HG03064 (cell line): Measurements from ENCODE around the gene PCSK1N.
"Not testable (repeated sequence)": the region's sequence is repeated elsewhere in the genome, so short reads cannot be mapped to it uniquely, and the experiment has no call there.

Experiments used
- ATAC-seq: cut with Tn5 transposase; IDR thresholded peaks from one replicate; pipeline ENCODE4 v1.9.1; 2021; ENCODE audit warnings: low read depth; ENCODE audit not compliant: unreplicated experiment

Gene PCSK1N

GRCh38 chrX:48835524-48836329 is at the start of gene PCSK1N:
Gene PCSK1N (minus strand): TSS chrX:48835610. CDS start chrX:48835532, 78 bp downstream.
- ATAC-seq = no peak

GRCh38 chrX:48883729-48884128 is 48.3 kb upstream of the PCSK1N start:
- no peak for ATAC-seq

- ATAC-seq = not testable (repeated sequence)
Observed at GRCh38 chrX:48876944-48877343, 41.5 kb upstream of the PCSK1N start.

- not testable (repeated sequence) for ATAC-seq
Observed at GRCh38 chrX:48872017-48872416, 36.6 kb upstream of the PCSK1N start.

GRCh38 chrX:48864210-48864609 is 28.8 kb upstream of the PCSK1N start:
- ATAC-seq = no peak

- ATAC-seq = no peak
Observed at GRCh38 chrX:48854898-48855297, 19.5 kb upstream of the PCSK1N start.

GRCh38 chrX:48854121-48854804 is 18.9 kb upstream of the PCSK1N start:
- ATAC-seq = not testable (repeated sequence)

GRCh38 chrX:48853494-48853893 is 18.1 kb upstream of the PCSK1N start:
- not testable (repeated sequence) for ATAC-seq

- no peak for ATAC-seq
Observed at GRCh38 chrX:48852857-48853256, 17.4 kb upstream of the PCSK1N start.

- ATAC-seq = no peak
Observed at GRCh38 chrX:48848847-48849246, 13.4 kb upstream of the PCSK1N start.

GRCh38 chrX:48839686-48840085 is 4.3 kb upstream of the PCSK1N start:
- no peak for ATAC-seq

- no peak for ATAC-seq
Observed at GRCh38 chrX:48834383-48834709, 1.1 kb downstream of the PCSK1N start.

- no peak for ATAC-seq
Observed at GRCh38 chrX:48833542-48834138, 1.8 kb downstream of the PCSK1N start.

- ATAC-seq = no peak
Observed at GRCh38 chrX:48831909-48832291, 3.5 kb downstream of the PCSK1N start.

GRCh38 chrX:48831136-48831908 is 4.1 kb downstream of the PCSK1N start:
- no peak for ATAC-seq

- no peak for ATAC-seq
Observed at GRCh38 chrX:48829016-48829735, 6.2 kb downstream of the PCSK1N start.

GRCh38 chrX:48827654-48827968 is 7.8 kb downstream of the PCSK1N start:
- ATAC-seq = no peak

- ATAC-seq = no peak
Observed at GRCh38 chrX:48826876-48827653, 8.3 kb downstream of the PCSK1N start.

- ATAC-seq = no peak
Observed at GRCh38 chrX:48826135-48826875, 9.1 kb downstream of the PCSK1N start, which contains the start of gene ERAS. Gene ERAS (plus strand): TSS chrX:48826513. CDS start chrX:48829124, 2,611 bp downstream.
